OCI-LY7 (cell line): Measurements from ENCODE around the gene KRTAP10-12. TPM values are rescaled to one million over a fixed set of nuclear protein-coding genes. Genes with fewer than 3 reads are reported as not detected.
"Not testable (repeated sequence)": the region's sequence is repeated elsewhere in the genome, so short reads cannot be mapped to it uniquely, and the experiment has no call there.

Source experiments
- BruUV-seq: library from RNA; stranded (reverse); fragments of 400-500 nt; replicated peaks from 2 replicates; lab custom pipeline; 2021; lab: Mats Ljungman, UMichigan
- CTCF ChIA-PET: fragments of 300-600 bp; sonication (Branson Sonifier 250); formaldehyde crosslinking; loops from one replicate; lab custom pipeline; 2022; ENCODE audit warnings: antibody characterized with exemption; ENCODE audit not compliant: unreplicated experiment; lab: Charles Lee
- POLR2A ChIA-PET: fragments of 300-600 bp; sonication (Branson Sonifier 250); formaldehyde crosslinking; loops from one replicate; lab custom pipeline; 2022; ENCODE audit warnings: antibody characterized with exemption; lab: Charles Lee
- DNase-seq: peaks from one replicate; pipeline ENCODE4 v3.0.0-alpha.2; 2015; ENCODE audit warnings: low spot score
- H2AFZ ChIP-seq: fragments of 200-600 bp; sonication (generic), shearing (Covaris generic); 2 replicates; pipeline ENCODE4 v1.6.1; 2014; ENCODE audit warnings: mild to moderate bottlenecking, antibody characterized with exemption, low read length, moderate library complexity
- H3K27ac ChIP-seq: fragments of 200-600 bp; sonication (generic); 2 replicates; pipeline ENCODE4 v1.5.1; 2014; ENCODE audit warnings: mixed run types, low read depth, mild to moderate bottlenecking, moderate library complexity, low read length, inconsistent platforms; ENCODE audit not compliant: poor library complexity, severe bottlenecking
- H3K36me3 ChIP-seq: fragments of 200-600 bp; sonication (generic); 2 replicates; pipeline ENCODE4 v1.6.1; 2014; ENCODE audit warnings: mild to moderate bottlenecking, antibody characterized with exemption, low read length, moderate library complexity, mixed read lengths; ENCODE audit not compliant: insufficient read depth
- H3K4me1 ChIP-seq: fragments of 200-600 bp; sonication (generic); 2 replicates; pipeline ENCODE4 v1.5.1; 2014; ENCODE audit warnings: mild to moderate bottlenecking, low read length; ENCODE audit not compliant: insufficient read depth, poor library complexity, severe bottlenecking
- H3K4me2 ChIP-seq: fragments of 200-600 bp; sonication (generic); 2 replicates; pipeline ENCODE4 v1.6.1; 2014; ENCODE audit warnings: mild to moderate bottlenecking, low read length
- H3K4me3 ChIP-seq: fragments of 200-600 bp; sonication (generic); 2 replicates; pipeline ENCODE4 v1.5.1; 2014; ENCODE audit warnings: mild to moderate bottlenecking, low read depth, low read length; ENCODE audit not compliant: poor library complexity, severe bottlenecking
- H3K79me2 ChIP-seq: fragments of 200-600 bp; sonication (generic); 2 replicates; pipeline ENCODE4 v1.6.1; 2016; ENCODE audit warnings: low read depth, mild to moderate bottlenecking, low read length, moderate library complexity, mixed read lengths; ENCODE audit not compliant: insufficient read depth
- H3K9me2 ChIP-seq: fragments of 200-600 bp; sonication (generic); 2 replicates; pipeline ENCODE4 v1.6.1; 2016; ENCODE audit warnings: mild to moderate bottlenecking, low read length, mixed read lengths; ENCODE audit not compliant: insufficient read depth
- H3K9me3 ChIP-seq: fragments of 200-600 bp; sonication (generic); 2 replicates; pipeline ENCODE4 v1.6.1; 2014; ENCODE audit warnings: mild to moderate bottlenecking, mixed run types, low read length, mixed read lengths
- H4K20me1 ChIP-seq: fragments of 200-600 bp; sonication (generic); 2 replicates; pipeline ENCODE4 v1.6.1; 2014; ENCODE audit warnings: mild to moderate bottlenecking, antibody characterized with exemption, low read length, moderate library complexity, mixed read lengths; ENCODE audit not compliant: insufficient read depth
- EZH2phosphoT487 ChIP-seq: fragments of 200-600 bp; sonication (generic); IDR thresholded peaks from 2 replicates; pipeline ENCODE4 v1.6.1; 2018; ENCODE audit warnings: low read depth, borderline replicate concordance, mild to moderate bottlenecking, mixed run types, antibody characterized with exemption, low read length, moderate library complexity, mixed read lengths
- intact Hi-C: fragments of 100-400 bp; cut with micrococcal nuclease; formaldehyde crosslinking; loops from one replicate; pipeline ENCODE4 v1.10.0; 2022; ENCODE audit not compliant: unreplicated experiment
- total RNA-seq, 2 experiments: library from RNA; depleted of rRNA in 1 of 2; stranded (reverse); fragments of >200 nt in 1 of 2; shearing (Covaris generic) in 1 of 2; gene quantifications; 2 replicates each; pipeline ENCODE4 v1.2.3, GENCODE V29; 2014 to 2022
- TF ChIP-seq, protein P1 (sequence below): fragments of 200-600 bp; sonication (generic); conservative IDR thresholded peaks from 2 replicates; pipeline ENCODE4 v1.5.1; 2014; ENCODE audit warnings: mild to moderate bottlenecking, antibody characterized with exemption, low read length, moderate library complexity, mixed read lengths

Gene KRTAP10-12
- total RNA-seq, 2 experiments from 2014 or later: not detected

DNA sequence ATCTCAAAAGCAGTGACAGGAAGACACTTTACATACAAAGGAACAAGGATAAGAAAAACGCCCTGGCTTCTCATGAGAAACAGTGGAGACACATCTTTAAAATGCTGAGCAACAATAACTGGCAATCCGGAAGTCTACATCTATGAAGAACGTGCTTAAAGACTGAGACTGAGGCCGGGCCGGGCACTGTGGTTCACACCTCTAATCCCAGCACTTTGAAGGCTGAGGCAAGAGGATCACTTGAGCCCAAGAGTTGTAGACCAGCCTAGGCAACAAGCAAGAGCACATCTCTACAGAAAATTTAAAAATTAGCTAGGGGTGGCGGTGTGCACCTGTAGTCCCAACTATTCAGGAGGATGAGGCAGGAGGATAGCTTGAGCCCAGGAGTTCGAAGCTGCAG is 12.9 kb upstream of the KRTAP10-12 start:
- no peaks in the 10 kb centered on the region for H3K9me2 ChIP-seq
- H3K27ac ChIP-seq: no peak overlapping the region
- no TSS peak for BruUV-seq
- no peak for TF ChIP-seq EZH2phosphoT487
- TF ChIP-seq, protein P1, sequence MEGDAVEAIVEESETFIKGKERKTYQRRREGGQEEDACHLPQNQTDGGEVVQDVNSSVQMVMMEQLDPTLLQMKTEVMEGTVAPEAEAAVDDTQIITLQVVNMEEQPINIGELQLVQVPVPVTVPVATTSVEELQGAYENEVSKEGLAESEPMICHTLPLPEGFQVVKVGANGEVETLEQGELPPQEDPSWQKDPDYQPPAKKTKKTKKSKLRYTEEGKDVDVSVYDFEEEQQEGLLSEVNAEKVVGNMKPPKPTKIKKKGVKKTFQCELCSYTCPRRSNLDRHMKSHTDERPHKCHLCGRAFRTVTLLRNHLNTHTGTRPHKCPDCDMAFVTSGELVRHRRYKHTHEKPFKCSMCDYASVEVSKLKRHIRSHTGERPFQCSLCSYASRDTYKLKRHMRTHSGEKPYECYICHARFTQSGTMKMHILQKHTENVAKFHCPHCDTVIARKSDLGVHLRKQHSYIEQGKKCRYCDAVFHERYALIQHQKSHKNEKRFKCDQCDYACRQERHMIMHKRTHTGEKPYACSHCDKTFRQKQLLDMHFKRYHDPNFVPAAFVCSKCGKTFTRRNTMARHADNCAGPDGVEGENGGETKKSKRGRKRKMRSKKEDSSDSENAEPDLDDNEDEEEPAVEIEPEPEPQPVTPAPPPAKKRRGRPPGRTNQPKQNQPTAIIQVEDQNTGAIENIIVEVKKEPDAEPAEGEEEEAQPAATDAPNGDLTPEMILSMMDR: no peak
- H3K79me2 ChIP-seq: no peaks in the 10 kb centered on the region
- ChIA-PET POLR2A (no interaction called here), CTCF (no interaction called here)
- no peak overlapping the region for H3K4me2 ChIP-seq
- no peaks in the 10 kb centered on the region for H3K9me3 ChIP-seq
- no peak for DNase-seq
- no peak overlapping the region for H2AFZ ChIP-seq
- intact Hi-C loops: no loop called here
- no peaks in the 10 kb centered on the region for H4K20me1 ChIP-seq
- H3K4me3 ChIP-seq: no peak overlapping the region
- no peaks in the 10 kb centered on the region for H3K4me1 ChIP-seq
- H3K36me3 ChIP-seq: no peaks in the 10 kb centered on the region

GRCh38 chr21:44684483-44684882 is 12.5 kb upstream of the KRTAP10-12 start:
- Histone ChIP-seq H3K9me2 (no peaks in the 10 kb centered on the region), H2AFZ (no peak overlapping the region), H3K79me2 (no peaks in the 10 kb centered on the region), H4K20me1 (no peaks in the 10 kb centered on the region), H3K4me2 (no peak overlapping the region), H3K9me3 (no peaks in the 10 kb centered on the region), H3K4me1 (no peaks in the 10 kb centered on the region), H3K27ac (no peak overlapping the region), H3K36me3 (no peaks in the 10 kb centered on the region), H3K4me3 (no peak overlapping the region)
- POLR2A ChIA-PET: no interaction called here
- intact Hi-C loops: no loop called here
- no TSS peak for BruUV-seq
- TF ChIP-seq EZH2phosphoT487: no peak
- TF ChIP-seq, protein P1: no peak
- no peak for DNase-seq
- CTCF ChIA-PET: no interaction called here

GRCh38 chr21:44685050-44685449 is 11.9 kb upstream of the KRTAP10-12 start:
- H3K9me3 ChIP-seq, H4K20me1 ChIP-seq, H3K9me2 ChIP-seq, H3K27ac ChIP-seq, H3K4me1 ChIP-seq, H3K4me2 ChIP-seq, H3K4me3 ChIP-seq, DNase-seq, H2AFZ ChIP-seq, CTCF ChIA-PET, BruUV-seq, H3K36me3 ChIP-seq, intact Hi-C loops, POLR2A ChIA-PET, H3K79me2 ChIP-seq: not testable (repeated sequence)
